ENCODE data around the gene DGKB. TPM values are rescaled to one million over a fixed set of nuclear protein-coding genes. Genes with fewer than 3 reads are reported as not detected.
"Not testable (repeated sequence)": the region's sequence is repeated elsewhere in the genome, so short reads cannot be mapped to it uniquely, and the experiment has no call there.

DGKB gene
- total RNA-seq, 1 experiment from 2014 or later: 1.9 TPM

GRCh38 chr7:14478834-14479510 is 423.6 kb downstream of the DGKB start:
- TF ChIP-seq GRHL2 (CRISPR knock-in tag; IDR thresholded peaks at IDR 0.05; ENCODE audit: insufficient replicate concordance, severe bottlenecking): no peak
- TF ChIP-seq CREM (CRISPR knock-in tag; IDR thresholded peaks at IDR 0.05): no peak
- no peak for TF ChIP-seq ESRRA (CRISPR knock-in tag; IDR thresholded peaks at IDR 0.05; ENCODE audit: borderline replicate concordance)
- no peak for TF ChIP-seq ATF3 (CRISPR knock-in tag; conservative IDR thresholded peaks at IDR 0.05)
- TF ChIP-seq ERG (CRISPR knock-in tag; IDR thresholded peaks at IDR 0.05): no peak
- no peak for TF ChIP-seq ZNF425 (CRISPR knock-in tag; conservative IDR thresholded peaks at IDR 0.05)
- no peak for TF ChIP-seq ZBTB21 (CRISPR knock-in tag; IDR thresholded peaks at IDR 0.05; ENCODE audit: borderline replicate concordance)
- TF ChIP-seq AFF4 (CRISPR knock-in tag; IDR thresholded peaks at IDR 0.05; ENCODE audit: borderline replicate concordance): no peak
- TF ChIP-seq PRDM15 (CRISPR knock-in tag; IDR thresholded peaks at IDR 0.05): no peak
- TF ChIP-seq SOX15 (CRISPR knock-in tag; IDR thresholded peaks at IDR 0.05): no peak
- TF ChIP-seq JAZF1 (CRISPR knock-in tag; IDR thresholded peaks at IDR 0.05): no peak
- no peak for TF ChIP-seq NFYB (CRISPR knock-in tag; conservative IDR thresholded peaks at IDR 0.05; ENCODE audit: low read depth)
- TF ChIP-seq CDX4 (CRISPR knock-in tag; IDR thresholded peaks at IDR 0.05; ENCODE audit: borderline replicate concordance): no peak
- no peak for TF ChIP-seq ATF2 (CRISPR knock-in tag; IDR thresholded peaks at IDR 0.05; ENCODE audit: borderline replicate concordance, low read depth)
- TF ChIP-seq E2F5 (CRISPR knock-in tag; IDR thresholded peaks at IDR 0.05): no peak
- no peak for TF ChIP-seq FOXJ3 (CRISPR knock-in tag; IDR thresholded peaks at IDR 0.05; ENCODE audit: borderline replicate concordance)
- POLR2A ChIA-PET: no interaction called here
- no peak overlapping the region for H3K27ac Mint-ChIP-seq
- H3K36me3 Mint-ChIP-seq: peaks cover 6% of the 10 kb centered on the region
- peaks cover 9% of the 10 kb centered on the region for H3K9me3 Mint-ChIP-seq
- H3K4me1 Mint-ChIP-seq: peaks cover 5% of the 10 kb centered on the region
- no peak for DNase-seq (ENCODE audit: low spot score)
- no peak for ATAC-seq
- H3K27me3 Mint-ChIP-seq (ENCODE audit: low read depth): no peaks in the 10 kb centered on the region
- H3K4me3 Mint-ChIP-seq: no peak overlapping the region
- CTCF ChIA-PET: no interaction called here

- peaks cover 10% of the 10 kb centered on the region; the same call in 1 of the 2 replicates for H3K4me1 Mint-ChIP-seq
- H3K27me3 Mint-ChIP-seq (ENCODE audit: low read depth); H3K36me3 Mint-ChIP-seq; H3K9me3 Mint-ChIP-seq; DNase-seq (ENCODE audit: low spot score); ATAC-seq; H3K27ac Mint-ChIP-seq; POLR2A ChIA-PET; H3K4me3 Mint-ChIP-seq: not testable (repeated sequence)
- CTCF ChIA-PET: interaction anchor here (1.0 kb wide), 1 partner anchor 230 kb away, joined by 3 read pairs; no protein-coding TSS in a partner anchor
Observed at GRCh38 chr7:14461716-14462115, 440.8 kb downstream of the DGKB start.

GRCh38 chr7:14458846-14459245 is 443.7 kb downstream of the DGKB start:
- POLR2A ChIA-PET; H3K27ac Mint-ChIP-seq; ATAC-seq; H3K9me3 Mint-ChIP-seq; H3K27me3 Mint-ChIP-seq (ENCODE audit: low read depth); H3K36me3 Mint-ChIP-seq; H3K4me3 Mint-ChIP-seq: not testable (repeated sequence)
- peaks cover 10% of the 10 kb centered on the region; the same call in 1 of the 2 replicates for H3K4me1 Mint-ChIP-seq
- CTCF ChIA-PET: interaction anchor here (1.4 kb wide), 2 partner anchors 233 to 470 kb away, joined by 4 to 8 read pairs; partner anchors contain the start of gene ETV1
- peak; percentile 21 for DNase-seq (ENCODE audit: low spot score)
